ENCODE measurements around the gene MMP21. TPM values are rescaled to one million over a fixed set of nuclear protein-coding genes. Genes with fewer than 3 reads are reported as not detected.
A peak's percentile ranks its signal among the peaks of the same experiment; 100 is the strongest.

MMP21 gene, protein sequence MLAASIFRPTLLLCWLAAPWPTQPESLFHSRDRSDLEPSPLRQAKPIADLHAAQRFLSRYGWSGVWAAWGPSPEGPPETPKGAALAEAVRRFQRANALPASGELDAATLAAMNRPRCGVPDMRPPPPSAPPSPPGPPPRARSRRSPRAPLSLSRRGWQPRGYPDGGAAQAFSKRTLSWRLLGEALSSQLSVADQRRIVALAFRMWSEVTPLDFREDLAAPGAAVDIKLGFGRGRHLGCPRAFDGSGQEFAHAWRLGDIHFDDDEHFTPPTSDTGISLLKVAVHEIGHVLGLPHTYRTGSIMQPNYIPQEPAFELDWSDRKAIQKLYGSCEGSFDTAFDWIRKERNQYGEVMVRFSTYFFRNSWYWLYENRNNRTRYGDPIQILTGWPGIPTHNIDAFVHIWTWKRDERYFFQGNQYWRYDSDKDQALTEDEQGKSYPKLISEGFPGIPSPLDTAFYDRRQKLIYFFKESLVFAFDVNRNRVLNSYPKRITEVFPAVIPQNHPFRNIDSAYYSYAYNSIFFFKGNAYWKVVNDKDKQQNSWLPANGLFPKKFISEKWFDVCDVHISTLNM
- not detected for total RNA-seq (ENCODE audit: unreplicated experiment)
- long read RNA-seq: 0 reads

DNA sequence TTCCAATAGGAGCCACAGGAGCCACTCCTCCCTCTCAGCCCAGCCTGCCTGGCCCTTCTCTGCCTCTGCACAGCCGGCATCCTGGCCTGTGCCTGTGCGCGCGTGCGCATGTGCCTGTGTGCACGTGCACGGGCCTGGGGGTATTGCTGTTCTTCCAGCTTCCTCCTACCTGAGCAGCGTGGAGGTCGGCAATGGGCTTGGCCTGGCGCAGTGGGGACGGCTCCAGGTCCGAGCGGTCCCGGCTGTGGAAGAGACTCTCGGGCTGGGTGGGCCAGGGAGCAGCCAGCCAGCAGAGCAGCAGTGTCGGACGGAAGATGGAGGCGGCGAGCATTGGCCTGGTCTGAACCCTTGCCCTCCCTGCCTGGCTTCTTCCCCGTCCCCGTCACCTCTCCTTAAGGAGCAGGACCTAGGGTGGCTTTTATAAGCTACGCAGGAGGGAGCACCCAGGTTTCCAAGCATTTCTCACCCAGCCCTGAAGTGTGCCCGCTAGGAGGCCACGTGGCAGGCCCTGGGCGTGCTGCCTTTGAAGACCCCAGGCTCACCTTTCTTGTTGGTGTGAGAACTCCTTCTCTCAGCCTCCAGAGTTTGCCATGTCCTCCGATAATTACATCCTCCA lies at the start of gene MMP21:
TSS of gene MMP21 (minus strand) at position 331 of the 616 bp plus-strand sequence. CDS start at position 331, 0 bp downstream.
- TF ChIP-seq, protein P1, sequence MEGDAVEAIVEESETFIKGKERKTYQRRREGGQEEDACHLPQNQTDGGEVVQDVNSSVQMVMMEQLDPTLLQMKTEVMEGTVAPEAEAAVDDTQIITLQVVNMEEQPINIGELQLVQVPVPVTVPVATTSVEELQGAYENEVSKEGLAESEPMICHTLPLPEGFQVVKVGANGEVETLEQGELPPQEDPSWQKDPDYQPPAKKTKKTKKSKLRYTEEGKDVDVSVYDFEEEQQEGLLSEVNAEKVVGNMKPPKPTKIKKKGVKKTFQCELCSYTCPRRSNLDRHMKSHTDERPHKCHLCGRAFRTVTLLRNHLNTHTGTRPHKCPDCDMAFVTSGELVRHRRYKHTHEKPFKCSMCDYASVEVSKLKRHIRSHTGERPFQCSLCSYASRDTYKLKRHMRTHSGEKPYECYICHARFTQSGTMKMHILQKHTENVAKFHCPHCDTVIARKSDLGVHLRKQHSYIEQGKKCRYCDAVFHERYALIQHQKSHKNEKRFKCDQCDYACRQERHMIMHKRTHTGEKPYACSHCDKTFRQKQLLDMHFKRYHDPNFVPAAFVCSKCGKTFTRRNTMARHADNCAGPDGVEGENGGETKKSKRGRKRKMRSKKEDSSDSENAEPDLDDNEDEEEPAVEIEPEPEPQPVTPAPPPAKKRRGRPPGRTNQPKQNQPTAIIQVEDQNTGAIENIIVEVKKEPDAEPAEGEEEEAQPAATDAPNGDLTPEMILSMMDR (IDR thresholded peaks at IDR 0.05; ENCODE audit: unreplicated experiment): no peak
- Mint-ChIP-seq H3K27ac (ENCODE audit: unreplicated experiment) (peak within 1 kb of the TSS; percentile 61), H3K9me3 (ENCODE audit: unreplicated experiment) (no peaks in the 10 kb centered on the region), H3K4me1 (ENCODE audit: unreplicated experiment) (no peaks in the 10 kb centered on the region), H3K4me3 (ENCODE audit: unreplicated experiment) (no peak within 1 kb of the TSS), H3K27me3 (ENCODE audit: unreplicated experiment) (peaks cover 2% of the 10 kb centered on the region), H3K36me3 (ENCODE audit: low read depth, unreplicated experiment) (peaks cover 11% of the 10 kb centered on the region)
- DNase-seq (ENCODE audit: low spot score): no peak

DNA sequence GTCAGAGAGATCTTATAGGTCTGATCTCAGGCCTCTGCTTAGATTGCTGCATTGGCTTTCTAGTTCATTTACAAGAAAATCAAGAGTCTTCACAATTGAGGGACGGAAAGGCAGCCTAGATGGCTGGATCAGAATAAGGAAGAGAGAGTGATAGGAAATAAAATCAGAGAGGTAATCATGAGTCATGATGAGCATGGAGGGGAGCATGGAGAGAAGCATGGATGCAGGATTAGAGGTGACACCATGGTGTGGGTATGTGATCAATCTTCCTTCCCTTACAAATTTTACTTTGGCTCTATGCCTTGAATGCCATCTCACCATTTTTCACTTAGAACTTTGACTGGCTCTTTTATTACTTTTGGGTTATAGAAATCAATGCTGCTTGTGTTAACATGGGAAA lies 49.1 kb upstream of the MMP21 start:
- Mint-ChIP-seq H3K27ac (ENCODE audit: unreplicated experiment) (no peak overlapping the region), H3K4me3 (ENCODE audit: unreplicated experiment) (no peak overlapping the region), H3K27me3 (ENCODE audit: unreplicated experiment) (peaks cover 3% of the 10 kb centered on the region), H3K36me3 (ENCODE audit: low read depth, unreplicated experiment) (peaks cover 13% of the 10 kb centered on the region), H3K4me1 (ENCODE audit: unreplicated experiment) (peaks cover 6% of the 10 kb centered on the region), H3K9me3 (ENCODE audit: unreplicated experiment) (no peaks in the 10 kb centered on the region)
- TF ChIP-seq, protein P1 (IDR thresholded peaks at IDR 0.05; ENCODE audit: unreplicated experiment): no peak
- no peak for DNase-seq (ENCODE audit: low spot score)

DNA sequence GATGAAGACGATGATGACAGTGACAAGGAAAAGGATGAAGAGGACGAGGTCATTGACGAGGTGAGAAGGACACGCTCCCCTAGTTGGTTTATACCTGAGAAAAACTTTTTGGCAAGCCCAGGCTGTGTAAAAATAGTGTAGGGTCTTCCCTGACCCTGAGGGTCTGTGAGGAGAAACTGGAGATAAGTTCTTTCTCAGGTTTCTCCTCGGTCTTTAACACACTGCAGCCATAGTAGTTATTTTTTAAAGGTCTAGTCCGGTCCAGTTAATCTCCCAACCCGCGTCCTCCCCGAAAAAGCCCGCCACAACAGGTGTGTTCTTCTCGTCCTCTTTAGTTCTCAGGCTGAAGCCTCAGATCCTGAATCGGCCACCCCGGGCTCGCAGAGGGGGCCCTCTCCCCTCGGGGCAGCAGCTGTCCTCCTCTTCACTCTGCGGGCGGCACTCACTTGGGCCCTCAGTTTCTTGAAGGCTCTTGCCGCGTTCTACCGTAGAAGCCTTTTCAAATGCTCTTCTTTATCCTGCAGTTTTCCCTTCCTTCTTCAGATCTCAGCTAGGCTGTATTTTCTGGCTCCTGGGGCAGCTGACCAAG lies 48.1 kb upstream of the MMP21 start:
- H3K36me3 Mint-ChIP-seq (ENCODE audit: low read depth, unreplicated experiment): peaks cover 7% of the 10 kb centered on the region
- no peaks in the 10 kb centered on the region for H3K9me3 Mint-ChIP-seq (ENCODE audit: unreplicated experiment)
- no peak overlapping the region for H3K4me3 Mint-ChIP-seq (ENCODE audit: unreplicated experiment)
- peak; percentile 12 for DNase-seq (ENCODE audit: low spot score)
- peaks cover 3% of the 10 kb centered on the region for H3K27me3 Mint-ChIP-seq (ENCODE audit: unreplicated experiment)
- TF ChIP-seq, protein P1 (IDR thresholded peaks at IDR 0.05; ENCODE audit: unreplicated experiment): no peak
- H3K27ac Mint-ChIP-seq (ENCODE audit: unreplicated experiment): no peak overlapping the region
- peaks cover 6% of the 10 kb centered on the region for H3K4me1 Mint-ChIP-seq (ENCODE audit: unreplicated experiment)

DNA sequence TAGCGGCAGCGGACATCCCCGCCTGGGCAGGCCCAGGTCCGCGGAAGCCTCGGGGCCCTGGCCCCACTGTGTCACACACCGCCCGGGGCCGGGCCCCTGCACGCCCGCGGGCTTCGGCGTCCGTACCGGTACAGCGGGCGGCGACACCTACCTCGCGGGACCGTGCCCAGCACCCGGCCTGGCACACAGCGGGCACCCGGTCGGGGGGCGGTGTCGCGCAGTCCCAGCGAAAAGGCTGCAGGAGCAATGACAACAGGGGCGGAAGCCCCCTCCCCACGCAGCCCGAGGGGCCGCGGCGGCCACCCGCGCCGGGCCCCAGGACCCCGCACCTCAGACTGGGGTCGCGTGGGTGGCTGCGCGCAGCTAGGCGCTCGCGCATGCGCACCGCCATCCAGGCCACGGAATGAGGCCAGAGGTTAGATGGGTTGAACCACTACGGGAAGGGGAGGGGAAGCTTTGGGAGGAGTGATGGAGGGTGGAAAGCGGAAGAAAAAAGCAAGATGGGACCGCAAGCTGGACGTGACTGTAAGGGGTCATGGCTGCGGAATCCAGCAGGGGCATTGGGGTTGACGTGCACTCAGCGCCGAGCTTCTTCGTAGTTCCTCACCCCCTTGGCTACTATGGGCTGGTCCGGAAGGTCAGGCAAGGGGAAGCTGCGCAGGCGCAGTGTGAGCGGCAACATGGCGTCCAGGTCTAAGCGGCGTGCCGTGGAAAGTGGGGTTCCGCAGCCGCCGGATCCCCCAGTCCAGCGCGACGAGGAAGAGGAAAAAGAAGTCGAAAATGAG lies 47.4 kb upstream of the MMP21 start, which contains the start of the genes BCCIP and UROS:
TSS of gene BCCIP (plus strand) at position 669 of the 785 bp plus-strand sequence. CDS start at position 681, 12 bp downstream.
TSS of gene UROS (minus strand) at position 381 of the 785 bp plus-strand sequence. CDS start 6,759 bp downstream, outside the sequence.
- Mint-ChIP-seq H3K27me3 (ENCODE audit: unreplicated experiment) (no peaks in the 10 kb centered on the region), H3K4me1 (ENCODE audit: unreplicated experiment) (peaks cover 6% of the 10 kb centered on the region), H3K9me3 (ENCODE audit: unreplicated experiment) (no peaks in the 10 kb centered on the region), H3K4me3 (ENCODE audit: unreplicated experiment) (peak within 1 kb of the TSS; percentile 91), H3K27ac (ENCODE audit: unreplicated experiment) (no peak within 1 kb of the TSS), H3K36me3 (ENCODE audit: low read depth, unreplicated experiment) (peaks cover 3% of the 10 kb centered on the region)
- TF ChIP-seq, protein P1 (IDR thresholded peaks at IDR 0.05; ENCODE audit: unreplicated experiment): no peak
- DNase-seq (ENCODE audit: low spot score): peak; percentile 82

All from endothelial cell (in vitro differentiated cells).